T-helper 2 cell treated with Interferon-gamma antibody and Interleukin-4, amounts not matched to agents 5 μg/mL and 100 μg/mL, for 36 hours (primary cell): Measurements from ENCODE around the gene PFKL.
"Not testable (repeated sequence)": the region's sequence is repeated elsewhere in the genome, so short reads cannot be mapped to it uniquely, and the experiment has no call there.

Experiments
- DNase-seq: peaks from one replicate; pipeline ENCODE4 v3.0.0; 2021; ENCODE audit warnings: low spot score
- H3K27ac Mint-ChIP-seq: one replicate; pipeline ENCODE4 v1.8.0; 2021; ENCODE audit warnings: mild to moderate bottlenecking, mixed read lengths
- H3K27me3 Mint-ChIP-seq: one replicate; pipeline ENCODE4 v1.8.0; 2021; ENCODE audit warnings: low read depth, mixed read lengths
- H3K36me3 Mint-ChIP-seq: one replicate; pipeline ENCODE4 v1.8.0; 2021; ENCODE audit warnings: low read depth, mixed read lengths
- H3K4me1 Mint-ChIP-seq: one replicate; pipeline ENCODE4 v1.8.0; 2021; ENCODE audit warnings: low read depth, mixed read lengths
- H3K4me3 Mint-ChIP-seq: one replicate; pipeline ENCODE4 v1.8.0; 2022; ENCODE audit warnings: mild to moderate bottlenecking, moderate library complexity, mixed read lengths
- H3K9me3 Mint-ChIP-seq: one replicate; pipeline ENCODE4 v1.8.0; 2021; ENCODE audit warnings: mixed read lengths

The PFKL gene

DNA sequence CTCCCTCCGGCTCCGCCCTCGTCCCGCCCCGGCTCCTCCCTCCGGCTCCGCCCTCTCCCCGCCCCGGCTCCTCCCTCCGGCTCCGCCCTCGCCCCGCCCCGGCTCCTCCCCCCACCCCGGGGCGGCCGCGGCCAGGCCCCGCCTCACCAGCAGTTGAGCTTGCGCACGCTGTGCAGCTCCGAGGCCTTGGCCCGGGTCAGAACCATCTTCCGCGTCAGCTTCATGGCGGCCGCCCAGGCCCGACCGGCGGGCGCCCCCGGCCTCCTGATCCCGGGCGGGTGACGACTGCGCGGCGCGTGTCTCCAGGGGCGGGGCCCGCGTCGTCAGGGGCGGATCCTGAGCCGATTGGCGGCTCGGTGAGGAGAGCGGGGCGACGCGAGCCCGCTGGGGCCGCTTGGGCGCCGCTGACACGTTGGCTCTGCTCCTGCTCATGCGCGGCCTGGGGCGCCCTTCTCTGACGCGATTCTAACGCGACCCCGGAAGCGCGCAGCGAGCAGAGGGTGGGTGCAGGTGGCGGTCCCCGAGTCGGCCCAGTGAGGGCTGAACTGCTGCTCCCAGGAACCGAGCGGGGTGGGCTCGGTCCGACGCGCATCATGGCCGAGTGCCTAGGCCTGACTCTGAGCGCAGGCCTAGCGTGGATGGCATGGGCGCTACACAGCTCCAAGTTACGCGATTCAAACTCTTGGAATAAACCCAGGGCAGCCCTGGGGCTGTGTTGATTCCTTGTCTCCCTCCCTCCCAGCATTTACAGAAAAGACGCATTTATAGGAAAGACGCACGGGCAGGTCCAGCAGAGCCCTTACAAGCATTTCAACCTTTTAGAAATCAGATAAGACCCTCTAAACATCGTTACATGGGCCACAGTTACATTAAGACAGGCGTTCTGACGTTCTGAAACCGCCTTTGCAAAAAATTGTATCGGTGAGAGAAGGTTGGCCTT lies 39.4 kb downstream of the PFKL start, which contains the start of gene CFAP410:
CFAP410 (minus strand) TSS at position 420 of the 940 bp plus-strand sequence; CDS start at position 224, 196 bp downstream.
- Mint-ChIP-seq H3K9me3 (no peaks in the 10 kb centered on the region), H3K36me3 (peaks cover 9% of the 10 kb centered on the region), H3K4me1 (peaks cover 17% of the 10 kb centered on the region)

DNA sequence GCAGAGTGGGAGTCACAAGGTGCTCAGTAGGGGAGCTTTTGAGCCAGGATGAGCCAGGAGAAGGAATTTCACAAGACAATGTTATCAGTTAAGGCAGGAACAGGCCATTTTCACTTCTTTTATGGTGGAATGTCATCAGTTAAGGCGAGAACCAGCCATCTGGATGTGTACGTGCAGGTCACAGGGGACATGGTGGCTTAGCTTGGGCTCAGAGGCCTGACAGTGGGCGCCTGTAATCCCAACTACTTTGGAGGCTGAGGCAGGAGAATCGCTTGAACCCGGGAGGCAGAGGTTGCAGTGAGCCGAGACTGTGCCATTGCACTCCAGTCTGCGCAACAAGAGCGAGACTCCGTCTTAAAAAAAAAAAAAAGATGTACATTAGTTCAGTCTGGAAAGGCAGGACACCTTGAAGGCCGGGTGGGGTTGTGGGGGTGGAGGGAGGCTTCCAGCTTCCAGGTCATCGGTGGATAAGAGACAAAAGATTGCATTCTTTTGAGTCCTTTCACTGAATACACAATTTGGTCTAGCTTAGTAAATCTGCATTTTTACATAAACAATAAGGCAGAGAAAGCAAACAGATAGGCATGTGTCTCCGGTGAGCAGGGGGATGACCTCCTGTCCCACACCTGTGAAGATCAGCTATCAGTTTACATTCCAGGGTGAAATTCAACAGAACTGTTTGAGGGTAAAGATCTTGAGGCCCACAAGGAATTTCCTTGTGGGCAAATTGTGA lies 42.0 kb downstream of the PFKL start:
- DNase-seq, H3K36me3 Mint-ChIP-seq, H3K9me3 Mint-ChIP-seq, H3K4me3 Mint-ChIP-seq, H3K27me3 Mint-ChIP-seq, H3K27ac Mint-ChIP-seq: not testable (repeated sequence)
- peaks cover 19% of the 10 kb centered on the region for H3K4me1 Mint-ChIP-seq

More for the DNA sequence above, 39.4 kb downstream of the PFKL start, which contains the start of gene CFAP410:
- peak within 1 kb of the TSS; percentile 88 for H3K4me3 Mint-ChIP-seq
- DNase-seq = peak; percentile 96
- H3K27ac Mint-ChIP-seq = peak within 1 kb of the TSS; percentile 91
- peaks cover 3% of the 10 kb centered on the region for H3K27me3 Mint-ChIP-seq

DNA sequence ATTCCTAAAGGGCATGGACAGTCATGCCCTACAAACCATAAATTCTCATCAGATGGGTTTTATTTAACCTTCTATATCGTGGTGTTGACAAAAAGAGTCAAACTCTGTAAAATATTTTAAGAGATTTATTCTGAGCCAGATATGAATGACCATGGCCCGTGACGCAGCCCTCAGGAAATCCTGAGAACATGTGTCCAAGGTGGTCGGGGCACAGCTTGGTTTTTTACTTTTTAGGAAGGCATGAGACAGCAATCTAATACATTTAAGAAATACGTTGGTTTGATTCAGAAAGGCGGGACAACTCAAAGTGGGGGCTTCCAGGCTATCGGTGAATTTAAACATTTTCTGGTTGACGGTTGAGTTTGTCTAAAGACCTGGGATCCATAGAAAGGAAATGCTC lies 43.1 kb downstream of the PFKL start:
- not testable (repeated sequence) for H3K36me3 Mint-ChIP-seq, H3K4me3 Mint-ChIP-seq, H3K9me3 Mint-ChIP-seq, DNase-seq, H3K27ac Mint-ChIP-seq
- peaks cover 13% of the 10 kb centered on the region for H3K4me1 Mint-ChIP-seq
- H3K27me3 Mint-ChIP-seq = peaks cover 11% of the 10 kb centered on the region

DNA sequence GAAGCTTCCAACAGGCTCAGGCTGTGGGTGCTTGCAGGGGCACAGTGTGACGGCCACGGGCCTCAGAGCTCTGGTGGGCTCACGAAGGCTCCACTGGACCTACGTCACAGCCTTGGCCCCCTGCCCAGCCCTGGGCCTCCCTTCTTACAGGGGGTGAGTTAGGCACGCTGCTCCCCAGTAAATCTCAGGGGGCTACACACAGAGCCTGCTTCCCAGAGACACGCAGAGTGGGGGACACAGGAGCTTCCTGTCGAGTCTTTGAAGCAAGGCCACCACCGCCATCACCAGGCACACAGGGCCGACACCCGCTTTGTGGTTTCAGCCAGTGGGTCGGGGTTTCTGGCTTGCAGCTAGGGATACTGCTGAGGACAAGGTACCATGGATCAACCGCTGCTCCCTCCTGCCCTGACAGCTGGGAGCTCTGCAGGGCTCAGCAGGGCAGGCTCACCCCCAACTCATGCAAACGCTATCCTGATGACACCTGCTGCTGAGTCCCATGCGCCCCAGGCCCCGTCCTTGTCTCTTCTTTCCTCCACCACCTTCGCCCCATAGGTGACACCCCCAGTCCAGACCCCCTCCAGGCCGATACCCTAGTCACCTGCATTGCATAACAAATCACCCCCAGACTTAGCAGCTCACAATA lies 44.8 kb downstream of the PFKL start:
- Mint-ChIP-seq H3K27ac (no peak overlapping the region), H3K36me3 (no peaks in the 10 kb centered on the region), H3K4me1 (peaks cover 8% of the 10 kb centered on the region)

DNA sequence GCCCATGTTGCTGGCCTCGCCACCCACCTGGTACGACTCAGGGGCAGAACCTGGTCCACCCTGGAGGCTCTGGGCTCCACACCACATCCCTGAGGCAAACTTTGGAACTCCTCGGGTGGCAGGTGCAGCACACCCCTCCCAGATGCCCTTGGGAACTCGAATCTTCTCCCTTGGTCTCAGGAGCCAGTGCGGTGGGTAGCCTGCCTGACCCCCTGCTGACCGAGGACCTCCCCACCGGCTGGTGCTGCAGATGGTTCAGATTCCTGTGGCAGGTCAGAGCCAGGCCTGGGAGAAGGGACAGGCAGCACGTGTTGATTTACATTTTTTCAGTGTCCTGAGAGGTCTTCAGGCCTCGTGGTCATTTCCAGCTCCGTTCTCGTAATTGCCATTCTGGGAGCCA lies 45.6 kb downstream of the PFKL start:
- H3K4me1 Mint-ChIP-seq = peaks cover 4% of the 10 kb centered on the region
- no peak overlapping the region for H3K4me3 Mint-ChIP-seq
- no peaks in the 10 kb centered on the region for H3K9me3 Mint-ChIP-seq
- no peaks in the 10 kb centered on the region for H3K36me3 Mint-ChIP-seq
- peaks cover 21% of the 10 kb centered on the region for H3K27me3 Mint-ChIP-seq
- no peak overlapping the region for H3K27ac Mint-ChIP-seq
- no peak for DNase-seq

More for the DNA sequence above, 44.8 kb downstream of the PFKL start:
- H3K4me3 Mint-ChIP-seq = no peak overlapping the region
- DNase-seq = no peak
- no peaks in the 10 kb centered on the region for H3K9me3 Mint-ChIP-seq
- H3K27me3 Mint-ChIP-seq = peaks cover 21% of the 10 kb centered on the region

DNA sequence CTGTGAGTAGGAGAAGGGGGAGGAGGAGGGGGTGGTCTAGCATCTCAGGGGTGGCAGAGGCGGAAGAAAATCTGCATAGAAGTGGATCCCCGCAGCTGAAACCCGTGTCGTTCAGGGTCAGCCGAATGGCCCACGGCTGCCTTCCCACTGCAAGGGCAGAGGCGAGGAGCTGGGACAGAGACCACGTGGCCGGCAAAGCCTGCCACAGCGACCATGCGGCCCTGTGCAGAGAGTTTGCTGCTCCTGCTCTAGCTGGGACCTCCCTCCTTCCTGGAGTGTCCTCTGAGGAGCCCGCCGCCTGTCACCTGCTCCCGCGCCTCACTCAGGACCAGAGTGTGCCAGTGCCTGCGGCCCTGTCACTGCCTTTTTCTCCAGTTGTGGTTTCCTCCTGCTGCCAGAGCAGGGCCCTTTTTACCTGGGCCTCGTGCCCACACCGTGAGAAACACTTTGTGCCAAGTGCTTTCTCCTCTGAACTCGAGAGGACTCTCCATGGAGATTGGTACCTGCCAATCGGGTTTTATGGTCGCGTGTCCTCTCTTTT lies 48.1 kb downstream of the PFKL start:
- Mint-ChIP-seq H3K4me1 (peaks cover 10% of the 10 kb centered on the region), H3K9me3 (no peaks in the 10 kb centered on the region)
- DNase-seq = no peak

DNA sequence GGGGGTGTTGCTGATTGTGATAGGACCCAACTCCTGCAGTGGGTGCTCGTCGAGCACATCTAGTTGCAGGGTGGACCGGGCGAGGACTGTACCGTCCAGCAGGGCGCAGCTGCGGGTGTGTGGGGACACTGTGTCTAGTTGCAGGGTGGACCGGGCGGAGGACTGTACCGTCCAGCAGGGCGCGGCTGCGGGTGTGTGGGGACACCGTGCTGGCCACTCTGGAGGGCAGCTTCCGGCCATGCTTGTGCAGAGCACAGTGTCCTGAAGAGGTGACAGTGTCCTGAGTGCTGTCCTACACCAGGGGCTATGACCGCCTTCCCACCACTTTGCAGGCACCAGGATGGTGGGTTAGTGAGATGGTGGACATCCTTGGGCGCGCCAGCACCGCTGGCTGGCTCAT lies 49.0 kb downstream of the PFKL start:
- no peak overlapping the region for H3K27ac Mint-ChIP-seq
- DNase-seq = no peak
- H3K36me3 Mint-ChIP-seq = no peaks in the 10 kb centered on the region
- H3K4me1 Mint-ChIP-seq = peaks cover 19% of the 10 kb centered on the region
- H3K4me3 Mint-ChIP-seq = no peak overlapping the region
- H3K9me3 Mint-ChIP-seq = no peaks in the 10 kb centered on the region
- H3K27me3 Mint-ChIP-seq = peaks cover 26% of the 10 kb centered on the region

More for the DNA sequence above, 48.1 kb downstream of the PFKL start:
- Mint-ChIP-seq H3K4me3 (no peak overlapping the region), H3K27me3 (peaks cover 27% of the 10 kb centered on the region), H3K36me3 (no peaks in the 10 kb centered on the region), H3K27ac (no peak overlapping the region)

DNA sequence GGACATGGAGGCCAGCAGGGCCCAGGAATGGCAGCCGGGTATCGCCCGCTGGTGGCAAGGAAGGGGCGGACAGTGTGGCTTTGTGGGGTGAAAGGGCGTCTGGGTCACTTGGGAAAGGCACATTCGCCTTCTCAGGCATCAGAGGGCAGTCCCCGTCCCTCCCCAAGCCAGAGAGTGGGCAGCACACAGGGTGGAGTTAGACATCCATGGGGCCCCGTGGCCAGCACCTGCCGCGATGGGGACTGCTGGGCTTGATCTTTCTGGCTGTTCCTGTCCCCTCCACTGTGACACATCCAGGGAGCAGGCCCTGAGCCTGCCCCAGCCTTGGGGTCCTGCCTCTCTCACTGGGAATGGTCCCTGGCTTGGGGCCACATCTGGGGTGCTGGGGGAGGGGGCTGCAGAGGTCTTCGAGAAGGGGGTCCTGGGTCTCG lies 49.6 kb downstream of the PFKL start:
- H3K9me3 Mint-ChIP-seq = no peaks in the 10 kb centered on the region
- no peak overlapping the region for H3K27ac Mint-ChIP-seq
- no peak overlapping the region for H3K4me3 Mint-ChIP-seq
- no peak for DNase-seq
- peaks cover 3% of the 10 kb centered on the region for H3K36me3 Mint-ChIP-seq
- peaks cover 24% of the 10 kb centered on the region for H3K4me1 Mint-ChIP-seq
- peaks cover 26% of the 10 kb centered on the region for H3K27me3 Mint-ChIP-seq

DNA sequence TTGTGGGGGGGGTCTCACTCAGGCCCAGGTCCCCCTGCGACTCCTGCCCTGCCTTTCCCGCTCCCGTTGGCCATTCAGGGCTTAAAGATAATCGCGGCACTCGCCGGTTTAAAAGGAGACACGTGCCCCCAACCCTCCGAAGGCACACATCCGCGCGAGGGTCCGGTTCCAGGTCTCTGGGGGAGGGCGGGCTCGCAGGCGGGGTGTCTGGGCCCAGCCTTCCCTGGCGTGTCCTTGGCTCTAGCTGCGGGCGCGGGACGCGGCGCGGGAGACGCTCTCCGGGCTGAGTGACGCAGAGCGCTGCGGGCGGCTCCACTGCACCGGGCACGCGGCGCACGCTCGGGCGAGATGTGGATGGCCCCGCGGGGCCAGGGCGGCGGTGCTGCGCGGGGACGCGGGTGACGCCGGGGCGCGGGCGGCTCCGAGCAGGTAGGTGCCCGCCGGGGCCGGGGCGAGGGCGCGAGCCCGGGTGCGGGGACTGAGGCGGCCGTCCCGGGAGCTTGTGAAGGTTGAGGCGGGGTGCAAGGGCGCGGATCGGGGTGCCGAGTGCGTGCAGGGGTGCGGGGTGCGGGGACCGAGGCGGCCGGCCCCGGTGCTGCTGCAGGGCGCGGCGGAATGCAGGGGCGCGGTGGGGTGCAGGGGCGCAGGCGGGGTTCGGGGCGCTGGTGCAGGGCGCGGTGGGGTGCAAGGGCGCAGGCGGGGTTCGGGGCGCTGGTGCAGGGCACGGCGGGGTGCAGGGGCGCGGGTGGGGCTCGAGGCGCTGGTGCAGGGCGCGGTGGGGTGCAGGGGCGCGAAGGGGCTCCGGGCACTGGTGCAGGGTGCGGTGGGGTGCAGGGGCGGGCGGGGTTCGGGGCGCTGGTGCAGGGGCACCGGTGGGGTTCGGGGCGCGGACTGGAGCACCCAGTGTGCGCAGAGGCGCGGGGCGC lies 50.3 kb downstream of the PFKL start:
- no peaks in the 10 kb centered on the region for H3K9me3 Mint-ChIP-seq
- H3K27me3 Mint-ChIP-seq = peaks cover 26% of the 10 kb centered on the region

DNA sequence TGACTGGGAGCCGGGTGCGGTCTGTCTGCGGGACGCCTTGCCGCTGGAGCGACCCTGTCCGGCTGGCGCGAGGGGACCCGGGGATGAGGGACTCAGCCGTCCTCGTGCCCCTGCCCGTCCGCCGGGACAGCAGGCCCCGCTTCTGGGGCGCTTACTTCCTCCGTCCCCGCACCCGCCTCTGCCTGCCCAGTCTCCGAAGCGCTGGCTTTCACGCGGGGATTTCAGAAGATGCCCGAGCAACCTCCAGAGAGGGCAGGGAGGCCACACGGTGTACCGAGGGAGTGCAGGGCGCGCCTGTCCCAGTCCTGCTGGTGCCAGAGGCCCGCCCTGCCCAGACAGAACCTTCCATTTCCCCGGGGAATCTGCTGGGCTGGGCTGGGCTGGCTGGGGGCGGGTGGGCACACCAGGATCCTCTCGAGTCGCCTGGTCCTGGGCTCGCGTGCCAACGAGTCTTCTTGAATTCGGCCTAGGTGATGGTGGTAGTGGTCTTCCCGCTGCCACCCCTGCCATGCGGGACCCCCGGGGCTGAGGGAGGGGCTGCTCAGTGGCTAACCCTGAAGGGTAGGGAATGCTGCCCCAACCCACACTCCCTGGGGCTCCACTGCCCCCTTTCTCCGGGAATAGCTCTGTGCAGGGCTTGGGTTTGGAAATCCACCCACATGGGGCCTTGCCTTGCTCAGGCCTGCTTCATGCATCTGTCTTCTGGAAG lies 51.1 kb downstream of the PFKL start:
- H3K9me3 Mint-ChIP-seq = no peaks in the 10 kb centered on the region
- DNase-seq = no peak
- peaks cover 12% of the 10 kb centered on the region for H3K36me3 Mint-ChIP-seq
- H3K27me3 Mint-ChIP-seq = peaks cover 26% of the 10 kb centered on the region
- no peak overlapping the region for H3K27ac Mint-ChIP-seq
- no peak overlapping the region for H3K4me3 Mint-ChIP-seq
- H3K4me1 Mint-ChIP-seq = peaks cover 32% of the 10 kb centered on the region

More for the DNA sequence above, 50.3 kb downstream of the PFKL start:
- Mint-ChIP-seq H3K36me3 (peaks cover 6% of the 10 kb centered on the region), H3K4me1 (peaks cover 26% of the 10 kb centered on the region), H3K27ac (no peak overlapping the region), H3K4me3 (no peak overlapping the region)
- no peak for DNase-seq

DNA sequence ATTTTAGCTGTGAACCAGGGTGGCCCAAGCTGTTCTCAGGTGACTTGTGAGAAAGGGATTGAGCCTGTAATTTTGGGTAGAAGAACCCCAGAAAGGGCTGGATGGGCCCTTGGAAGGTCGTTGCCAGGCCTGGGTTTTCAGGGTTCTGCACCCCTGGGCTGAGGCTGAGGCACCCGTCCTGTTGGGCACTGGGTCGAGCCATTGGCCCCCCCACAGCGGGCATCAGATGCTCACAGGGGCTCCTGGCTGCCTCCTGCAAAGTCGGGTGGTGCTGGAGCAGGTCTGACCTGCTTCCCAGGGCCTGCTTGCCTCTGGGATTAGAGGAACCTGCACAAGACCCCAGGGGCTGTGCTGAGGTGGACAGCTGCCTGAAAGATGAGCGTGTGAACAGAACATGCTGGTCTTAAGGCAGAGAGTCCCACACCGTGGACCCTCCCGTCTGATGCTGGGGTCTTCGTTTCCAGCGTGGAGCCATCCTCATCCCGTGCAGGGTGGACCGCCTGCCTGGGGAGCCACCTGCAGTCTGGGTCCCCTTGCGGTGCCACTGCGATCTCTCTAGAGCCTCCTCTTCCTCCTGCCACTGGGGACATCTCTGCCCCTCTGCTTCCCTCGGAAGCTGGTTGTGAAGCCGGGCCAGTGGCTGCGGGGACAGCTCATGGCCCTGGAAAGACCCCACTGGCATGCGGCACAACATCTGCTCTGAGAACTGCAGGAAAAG lies 51.8 kb downstream of the PFKL start:
- Mint-ChIP-seq H3K27ac (no peak overlapping the region), H3K4me3 (no peak overlapping the region)

More for the DNA sequence above, 51.8 kb downstream of the PFKL start:
- Mint-ChIP-seq H3K9me3 (no peaks in the 10 kb centered on the region), H3K27me3 (peaks cover 20% of the 10 kb centered on the region), H3K36me3 (peaks cover 19% of the 10 kb centered on the region), H3K4me1 (peaks cover 34% of the 10 kb centered on the region)
- DNase-seq = no peak
